OCI-LY3 (cell line): ENCODE data around the gene DDX10.

Experiments
- H2AFZ ChIP-seq: fragments of 200-600, 300-600 bp; shearing (Covaris generic); 2 replicates; pipeline ENCODE4 v1.6.0; 2014; ENCODE audit warnings: antibody characterized with exemption, low read depth, low read length
- H3K27ac ChIP-seq: fragments of 200-600, 300-600 bp; sonication (generic); 2 replicates; pipeline ENCODE4 v1.5.1; 2014; ENCODE audit warnings: mild to moderate bottlenecking, low read length, moderate library complexity, mixed read lengths
- H3K27me3 ChIP-seq: fragments of 200-600, 300-600 bp; sonication (generic); 2 replicates; pipeline ENCODE4 v1.6.1; 2014; ENCODE audit warnings: low read depth, low read length, mixed read lengths
- H3K36me3 ChIP-seq: fragments of 200-600, 300-600 bp; sonication (generic); replicated peaks from 2 replicates; pipeline ENCODE3; 2014; ENCODE audit warnings: low read depth, low read length, mixed read lengths
- H3K4me1 ChIP-seq: fragments of 300-600, 200-600 bp; sonication (generic); 2 replicates; pipeline ENCODE4 v1.6.1; 2014; ENCODE audit warnings: low read length, mixed read lengths
- H3K4me2 ChIP-seq: fragments of 200-600, 300-600 bp; sonication (generic); 2 replicates; pipeline ENCODE4 v1.6.1; 2014; ENCODE audit warnings: low read length, mixed read lengths
- H3K4me3 ChIP-seq: fragments of 300-600, 200-600 bp; sonication (generic); 2 replicates; pipeline ENCODE4 v1.5.1; 2014; ENCODE audit warnings: antibody characterized with exemption, mild to moderate bottlenecking, low read length, moderate library complexity
- H3K79me2 ChIP-seq: fragments of 300-600, 200-600 bp; shearing (Covaris generic); 2 replicates; pipeline ENCODE4 v1.6.1; 2014; ENCODE audit warnings: mild to moderate bottlenecking, low read length, mixed read lengths
- H3K9ac ChIP-seq: fragments of 300-600, 200-600 bp; shearing (Covaris generic); 2 replicates; pipeline ENCODE4 v1.6.0; 2014; ENCODE audit warnings: mild to moderate bottlenecking, low read length, moderate library complexity
- H3K9me3 ChIP-seq: fragments of 200-600, 300-600 bp; shearing (Covaris generic); 2 replicates; pipeline ENCODE4 v1.6.1; 2014; ENCODE audit warnings: low read length, mixed read lengths; ENCODE audit not compliant: insufficient read depth
- H4K20me1 ChIP-seq: fragments of 200-600, 300-600 bp; sonication (generic); 2 replicates; pipeline ENCODE4 v1.6.1; 2016; ENCODE audit warnings: low read length, mixed read lengths; ENCODE audit not compliant: insufficient read depth
- CTCF ChIP-seq: fragments of 200-600, 300-600 bp; sonication (generic); IDR thresholded peaks from 2 replicates; pipeline ENCODE4 v1.5.1; 2014; ENCODE audit warnings: antibody characterized with exemption, low read length, low read depth
- EZH2phosphoT487 ChIP-seq: fragments of 200-600 bp; shearing (Covaris generic); IDR thresholded peaks from 2 replicates; pipeline ENCODE4 v1.6.1; 2018; ENCODE audit warnings: antibody characterized with exemption, mixed run types, low read depth

Gene DDX10

DNA sequence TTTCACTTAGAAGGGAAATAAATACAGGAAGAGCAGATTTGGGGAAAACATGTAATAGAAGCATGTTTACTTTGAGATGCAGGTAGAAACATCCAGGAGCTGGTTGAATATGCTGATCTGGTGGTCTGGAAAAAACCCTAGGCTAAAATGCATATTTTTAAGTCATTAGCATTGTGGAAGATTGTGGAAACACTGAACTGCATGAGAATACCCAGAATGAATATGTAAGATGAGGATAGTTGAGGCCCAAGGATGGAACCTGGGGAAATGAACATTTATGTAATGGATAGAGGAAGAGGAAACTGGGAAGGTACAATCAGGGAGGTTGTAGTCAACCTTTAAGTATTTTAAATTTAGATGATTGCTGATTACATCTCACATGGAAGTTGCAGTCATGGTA, 269.4 kb downstream of the DDX10 start:
- H3K4me2 ChIP-seq: no peak overlapping the region

DNA sequence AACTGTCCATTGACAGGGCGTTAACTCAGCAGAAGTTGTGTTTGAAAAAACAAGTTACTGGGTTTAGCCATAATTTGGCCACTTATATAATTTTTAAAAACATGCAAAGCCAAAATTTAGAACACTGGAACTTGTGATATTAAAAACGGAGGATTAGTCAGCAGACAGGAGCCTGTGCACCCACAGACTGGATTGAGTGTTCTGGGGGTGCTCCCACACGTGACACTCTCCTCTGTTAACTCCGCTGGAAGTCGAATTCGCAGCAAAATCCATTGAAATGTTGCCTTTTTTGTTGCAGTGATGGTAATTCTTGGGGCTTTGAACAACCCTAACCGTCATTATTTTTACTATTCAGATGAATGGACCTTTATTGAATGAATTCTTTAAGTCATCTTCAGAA, 269.8 kb downstream of the DDX10 start:
- no peaks in the 10 kb centered on the region for H3K36me3 ChIP-seq
- H2AFZ ChIP-seq: no peak overlapping the region
- H3K4me3 ChIP-seq: no peak overlapping the region
- no peaks in the 10 kb centered on the region for H4K20me1 ChIP-seq
- H3K27me3 ChIP-seq: no peaks in the 10 kb centered on the region
- H3K27ac ChIP-seq: no peak overlapping the region
- TF ChIP-seq CTCF (no peak), EZH2phosphoT487 (no peak)
- no peak overlapping the region for H3K9ac ChIP-seq
- H3K9me3 ChIP-seq: no peaks in the 10 kb centered on the region
- no peak overlapping the region for H3K4me2 ChIP-seq
- no peaks in the 10 kb centered on the region for H3K4me1 ChIP-seq
- no peaks in the 10 kb centered on the region for H3K79me2 ChIP-seq

More for the DNA sequence above, 269.4 kb downstream of the DDX10 start:
- no peak overlapping the region for H3K4me3 ChIP-seq
- no peak overlapping the region for H2AFZ ChIP-seq
- TF ChIP-seq CTCF (no peak), EZH2phosphoT487 (no peak)
- no peak overlapping the region for H3K27ac ChIP-seq
- H3K9ac ChIP-seq: no peak overlapping the region
- H3K9me3 ChIP-seq: no peaks in the 10 kb centered on the region
- no peaks in the 10 kb centered on the region for H4K20me1 ChIP-seq
- no peaks in the 10 kb centered on the region for H3K27me3 ChIP-seq
- H3K4me1 ChIP-seq: no peaks in the 10 kb centered on the region
- no peaks in the 10 kb centered on the region for H3K79me2 ChIP-seq
- H3K36me3 ChIP-seq: no peaks in the 10 kb centered on the region

- no peaks in the 10 kb centered on the region for H3K9me3 ChIP-seq
- no peak for TF ChIP-seq EZH2phosphoT487
- TF ChIP-seq CTCF: no peak
- no peak overlapping the region for H2AFZ ChIP-seq
- no peak overlapping the region for H3K4me2 ChIP-seq
- H3K4me1 ChIP-seq: no peaks in the 10 kb centered on the region
- H3K4me3 ChIP-seq: no peak overlapping the region
- H3K9ac ChIP-seq: no peak overlapping the region
- H3K27me3 ChIP-seq: no peaks in the 10 kb centered on the region
- no peak overlapping the region for H3K27ac ChIP-seq
- no peaks in the 10 kb centered on the region for H4K20me1 ChIP-seq
- H3K36me3 ChIP-seq: no peaks in the 10 kb centered on the region
- no peaks in the 10 kb centered on the region for H3K79me2 ChIP-seq
Observed at GRCh38 chr11:108937746-108938145, 272.9 kb downstream of the DDX10 start.

DNA sequence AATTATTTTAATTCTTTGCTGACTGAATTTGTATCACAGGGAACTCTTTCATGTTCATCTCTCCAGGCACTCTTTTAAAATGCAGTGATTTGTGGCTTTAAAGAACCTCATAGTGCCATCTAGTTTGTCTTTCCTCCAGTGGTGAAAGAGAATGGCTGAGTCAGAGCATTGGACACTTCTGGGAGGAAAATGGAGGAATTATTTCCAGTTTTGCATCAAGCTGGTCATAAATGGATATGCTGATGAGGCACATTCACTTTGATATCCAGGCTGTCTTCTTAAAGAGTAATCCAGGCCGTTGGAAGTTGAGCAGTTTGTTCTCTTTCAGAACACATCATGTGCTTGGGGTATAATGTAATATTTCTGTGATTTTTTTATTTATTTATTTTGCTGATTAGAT, 273.7 kb downstream of the DDX10 start:
- Histone ChIP-seq H3K4me3 (no peak overlapping the region), H3K4me2 (no peak overlapping the region), H3K36me3 (no peaks in the 10 kb centered on the region), H3K27ac (no peak overlapping the region), H3K27me3 (no peaks in the 10 kb centered on the region), H3K4me1 (no peaks in the 10 kb centered on the region), H2AFZ (no peak overlapping the region), H3K79me2 (no peaks in the 10 kb centered on the region), H4K20me1 (no peaks in the 10 kb centered on the region), H3K9ac (no peak overlapping the region), H3K9me3 (no peaks in the 10 kb centered on the region)
- no peak for TF ChIP-seq CTCF
- no peak for TF ChIP-seq EZH2phosphoT487
